Esophagus muscularis mucosa (tissue), 4 donors: Measurements from ENCODE around the gene TM4SF1. TPM values are rescaled to one million over a fixed set of nuclear protein-coding genes. Genes with fewer than 3 reads are reported as not detected.

ENCODE experiments used
- DNase-seq: peaks from one replicate; pipeline ENCODE4 v3.0.0-alpha.2; 2017; ENCODE audit errors: extremely low spot score
- H3K27ac ChIP-seq, 4 donors: fragments of 200-600 bp; sonication (generic); replicated peaks in 1 of 4; 1 replicate in 3 of 4; 2 replicates in 1 of 4; pipeline ENCODE4 v1.5.1; 2016 to 2019; ENCODE audit warnings: mild to moderate bottlenecking in 1 of 4
- H3K27me3 ChIP-seq, 4 donors: fragments of 200-600 bp; sonication (generic); one replicate each; pipeline versions ENCODE4 v1.5.1 to v1.6.0; 2016 to 2019
- H3K36me3 ChIP-seq, 4 donors: fragments of 200-600 bp; sonication (generic); one replicate each; pipeline ENCODE4 v1.5.1; 2016 to 2019
- H3K4me1 ChIP-seq, 4 donors: fragments of 200-600 bp; sonication (generic); one replicate each; pipeline ENCODE4 v1.5.1; 2016 to 2019
- H3K4me3 ChIP-seq, 4 donors: fragments of 200-600 bp; sonication (generic); 1 replicate in 2 of 4; 2 replicates in 2 of 4; pipeline ENCODE4 v1.5.1; 2016 to 2019; ENCODE audit warnings: mild to moderate bottlenecking in 4 of 4, moderate library complexity in 1 of 4
- H3K9me3 ChIP-seq, 4 donors: fragments of 200-600 bp; sonication (generic); 1 replicate in 3 of 4; 2 replicates in 1 of 4; pipeline ENCODE4 v1.5.1; 2016 to 2019
- CTCF ChIP-seq, 3 experiments: fragments of 200-600 bp in 2 of 3; fragments of 450-650 bp in 1 of 3; sonication (generic) in 2 of 3; IDR thresholded peaks; one replicate each; pipeline ENCODE4 v1.5.1; 2017 to 2019; ENCODE audit warnings: antibody characterized with exemption in 3 of 3, mild to moderate bottlenecking in 2 of 3, moderate library complexity in 1 of 3
- EP300 ChIP-seq: sonication (generic); formaldehyde crosslinking; IDR thresholded peaks from one replicate; pipeline ENCODE4 v1.6.1; 2017; ENCODE audit warnings: antibody characterized with exemption
- POLR2A ChIP-seq: fragments of 450-650 bp; IDR thresholded peaks from one replicate; pipeline ENCODE4 v1.6.1; 2017; ENCODE audit warnings: antibody characterized with exemption, moderate library complexity, mild to moderate bottlenecking, low read depth
- POLR2AphosphoS5 ChIP-seq, 2 donors: sonication (generic); formaldehyde crosslinking; IDR thresholded peaks; one replicate each; pipeline ENCODE4 v1.6.1; 2017; ENCODE audit warnings: antibody characterized with exemption in 2 of 2
- WGBS: methylation state at CpG from one replicate; pipeline ENCODE4 v1.1.5; 2018; 5-methylcytosine and 5-hydroxymethylcytosine counted together
- intact Hi-C: fragments of 100-400 bp; cut with DNase I; formaldehyde crosslinking; loops from one replicate; pipeline ENCODE4 v1.15.1; 2023
- total RNA-seq, 4 donors: library from RNA; depleted of rRNA; stranded (reverse); fragments of >200 nt; gene quantifications; one replicate each; pipeline versions ENCODE4 v1.1.0 to v1.2.1, GENCODE V29; 2016

Gene TM4SF1
- total RNA-seq, 4 donors from 2014 or later, result 28.7 to 151 (median 77.7) TPM

GRCh38 chr3:149386299-149386606 is 8.8 kb upstream of the TM4SF1 start:
- no peak for DNase-seq
- intact Hi-C loops, result loop anchor here (5.0 kb wide), 1 partner anchor 259 kb away; the partner anchor contains the start of gene HPS3
- 27% methylated on average over 1 of the region's 1 CpG for WGBS
- Histone ChIP-seq H3K36me3 (no peaks in the 10 kb centered on the region), H3K27me3 (no peaks in the 10 kb centered on the region), H3K27ac (peak overlapping the region; percentile 50 to 77 (median 64)), H3K4me3 (no peak overlapping the region), H3K9me3 (no peaks in the 10 kb centered on the region), H3K4me1 (peaks cover 14 to 31% (median 22%) of the 10 kb centered on the region in 4 donors)
- no peak for TF ChIP-seq EP300
- TF ChIP-seq POLR2A, result no peak
- TF ChIP-seq POLR2AphosphoS5 (IDR thresholded peaks at IDR 0.05), result no peak
- TF ChIP-seq CTCF (IDR thresholded peaks at IDR 0.05), result no peak

GRCh38 chr3:149385617-149386298 is 8.3 kb upstream of the TM4SF1 start:
- Histone ChIP-seq H3K36me3 (no peaks in the 10 kb centered on the region), H3K27ac (peak overlapping the region; percentile 50 to 77 (median 64)), H3K4me1 (peaks cover 14 to 31% (median 22%) of the 10 kb centered on the region in 4 donors), H3K27me3 (no peaks in the 10 kb centered on the region), H3K4me3 (no peak overlapping the region), H3K9me3 (no peaks in the 10 kb centered on the region)
- DNase-seq, result no peak
- TF ChIP-seq POLR2AphosphoS5 (IDR thresholded peaks at IDR 0.05), result no peak
- intact Hi-C loops, result loop anchor here (5.0 kb wide), 1 partner anchor 258 kb away; the partner anchor contains the start of gene HPS3
- WGBS, result 92% methylated on average over 7 of the region's 7 CpGs

GRCh38 chr3:149384911-149385321 is 7.5 kb upstream of the TM4SF1 start:
- no peaks in the 10 kb centered on the region for H3K9me3 ChIP-seq
- WGBS, result 81% methylated on average over 6 of the region's 6 CpGs
- peaks cover 14 to 31% (median 22%) of the 10 kb centered on the region in 4 donors for H3K4me1 ChIP-seq
- H3K36me3 ChIP-seq, result no peaks in the 10 kb centered on the region
- no peak for DNase-seq
- H3K4me3 ChIP-seq, result no peak overlapping the region
- H3K27me3 ChIP-seq, result no peaks in the 10 kb centered on the region
- TF ChIP-seq POLR2A, result no peak
- peak; percentile 7 to 18 for TF ChIP-seq POLR2AphosphoS5 (IDR thresholded peaks at IDR 0.05)
- peak overlapping the region in 3 of 4 donors; percentile 15 to 77 (median 43) for H3K27ac ChIP-seq
- intact Hi-C loops, result loop anchor here (5.0 kb wide), 1 partner anchor 258 kb away; the partner anchor contains the start of gene HPS3

GRCh38 chr3:149384167-149384566 is 6.7 kb upstream of the TM4SF1 start:
- Histone ChIP-seq H3K9me3 (no peaks in the 10 kb centered on the region), H3K36me3 (no peaks in the 10 kb centered on the region), H3K4me1 (peaks cover 14 to 32% (median 22%) of the 10 kb centered on the region in 4 donors), H3K4me3 (no peak overlapping the region), H3K27ac (no peak overlapping the region), H3K27me3 (no peaks in the 10 kb centered on the region)
- intact Hi-C loops, result no loop called here
- TF ChIP-seq CTCF (IDR thresholded peaks at IDR 0.05) (no peak), POLR2A (no peak), EP300 (no peak), POLR2AphosphoS5 (IDR thresholded peaks at IDR 0.05) (no peak)
- no peak for DNase-seq

- Histone ChIP-seq H3K27ac (no peak overlapping the region), H3K36me3 (no peaks in the 10 kb centered on the region), H3K9me3 (no peaks in the 10 kb centered on the region), H3K4me3 (no peak overlapping the region), H3K27me3 (no peaks in the 10 kb centered on the region), H3K4me1 (peaks cover 17 to 37% (median 26%) of the 10 kb centered on the region in 4 donors)
- intact Hi-C loops, result no loop called here
- no peak for DNase-seq
- no peak for TF ChIP-seq EP300
- no peak for TF ChIP-seq POLR2A
Observed at GRCh38 chr3:149383703-149384102, 6.3 kb upstream of the TM4SF1 start.

- no peak overlapping the region for H3K27ac ChIP-seq
Observed at GRCh38 chr3:149382518-149382917, 5.1 kb upstream of the TM4SF1 start.

More at GRCh38 chr3:149382518-149382917, 5.1 kb upstream of the TM4SF1 start:
- intact Hi-C loops, result no loop called here
- Histone ChIP-seq H3K4me1 (peaks cover 25 to 44% (median 32%) of the 10 kb centered on the region in 4 donors), H3K9me3 (no peaks in the 10 kb centered on the region), H3K27me3 (no peaks in the 10 kb centered on the region), H3K36me3 (no peaks in the 10 kb centered on the region), H3K4me3 (no peak overlapping the region)
- DNase-seq, result no peak
- WGBS, result 94% methylated on average over 6 of the region's 6 CpGs
- no peak for TF ChIP-seq EP300
- no peak for TF ChIP-seq POLR2A
- no peak for TF ChIP-seq POLR2AphosphoS5 (IDR thresholded peaks at IDR 0.05)
- no peak for TF ChIP-seq CTCF (IDR thresholded peaks at IDR 0.05)
